Amygdala (tissue), 56 donors: ENCODE measurements around the gene PTTG1IP2.

ENCODE experiments used
- DNase-seq, 56 donors: peaks; one replicate each; lab custom pipeline; 2025; lab: John Stamatoyannopoulos, UW

PTTG1IP2 gene

DNA sequence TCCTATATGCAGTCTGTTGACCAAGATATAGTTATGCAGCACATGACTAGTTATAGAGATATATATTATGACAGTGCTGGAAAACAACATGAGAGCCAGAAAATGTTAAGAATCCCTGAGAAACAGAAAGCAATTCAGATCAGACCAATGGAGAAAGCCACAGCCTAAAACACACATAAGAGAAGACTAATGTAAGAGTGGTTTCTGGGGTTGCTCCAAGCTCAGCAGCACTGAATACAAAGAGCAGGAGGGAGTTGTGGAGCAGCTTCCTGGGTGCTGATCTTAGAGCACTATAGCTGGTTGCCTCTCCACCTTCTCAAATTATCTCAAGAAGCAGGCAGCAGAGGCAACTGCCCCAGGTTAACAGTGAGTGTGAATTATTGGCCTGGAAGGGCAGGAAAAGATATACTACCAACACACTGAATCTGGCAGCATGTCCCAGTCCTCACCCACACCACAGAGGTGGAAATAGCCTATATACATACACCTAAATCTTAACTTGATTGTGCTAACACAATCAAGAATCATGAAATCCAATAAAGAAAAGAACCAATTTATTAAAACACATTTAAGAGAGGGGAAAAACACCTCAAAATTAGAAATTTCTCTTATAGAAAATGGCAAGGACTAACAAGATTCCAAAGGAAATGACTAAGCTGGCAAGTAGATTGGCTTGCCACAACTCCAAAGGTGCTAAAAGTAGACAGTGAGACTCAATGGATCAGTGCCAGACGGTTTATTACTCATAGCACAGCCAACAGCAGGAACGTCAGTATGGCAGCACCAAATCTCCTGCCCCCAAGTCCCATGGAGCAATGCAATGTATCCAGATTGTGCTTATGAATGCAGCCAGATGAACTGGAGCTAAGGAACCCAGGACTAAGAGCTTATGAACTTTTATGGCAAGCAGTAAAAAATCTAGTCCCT is 5.1 kb downstream of the PTTG1IP2 start:
- no peak for DNase-seq

DNA sequence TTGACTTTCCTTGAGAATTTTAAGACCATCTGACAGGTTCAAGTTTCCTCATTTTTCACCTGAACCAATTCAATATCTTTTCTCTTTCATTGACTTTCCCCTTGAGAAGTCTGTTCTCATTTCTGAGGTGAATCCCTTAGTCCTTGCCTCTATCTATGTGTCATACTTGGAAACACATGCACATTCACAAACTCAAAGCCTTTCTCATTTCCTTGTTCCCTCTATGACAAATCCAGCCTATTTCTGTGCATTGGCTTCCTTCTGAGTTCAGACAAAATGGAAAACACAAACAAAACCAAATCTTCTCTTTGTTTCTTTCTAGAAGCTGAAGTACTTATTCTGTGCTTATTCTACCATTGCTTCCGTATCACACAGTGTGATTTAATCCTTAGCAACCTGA is 13.8 kb downstream of the PTTG1IP2 start:
- no peak for DNase-seq

DNA sequence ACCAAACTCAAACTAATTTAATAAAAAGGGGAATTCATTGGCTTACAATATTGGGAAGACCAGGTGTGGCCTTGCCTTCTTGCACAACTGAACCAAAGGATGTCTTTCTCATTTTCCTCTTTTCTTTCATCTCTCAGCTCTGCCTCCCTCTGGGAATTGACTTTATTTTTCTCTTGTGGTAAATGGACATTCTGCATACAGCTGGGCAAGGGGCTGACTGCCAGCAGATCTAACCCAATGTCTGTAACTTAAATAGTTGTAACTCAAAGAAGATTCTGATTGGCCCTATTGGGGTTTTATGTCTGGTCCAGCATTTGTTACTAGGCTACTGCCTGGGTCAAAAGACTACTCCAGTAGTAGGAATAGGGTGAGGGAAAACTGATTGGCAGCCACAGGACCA is 15.3 kb downstream of the PTTG1IP2 start:
- no peak for DNase-seq

DNA sequence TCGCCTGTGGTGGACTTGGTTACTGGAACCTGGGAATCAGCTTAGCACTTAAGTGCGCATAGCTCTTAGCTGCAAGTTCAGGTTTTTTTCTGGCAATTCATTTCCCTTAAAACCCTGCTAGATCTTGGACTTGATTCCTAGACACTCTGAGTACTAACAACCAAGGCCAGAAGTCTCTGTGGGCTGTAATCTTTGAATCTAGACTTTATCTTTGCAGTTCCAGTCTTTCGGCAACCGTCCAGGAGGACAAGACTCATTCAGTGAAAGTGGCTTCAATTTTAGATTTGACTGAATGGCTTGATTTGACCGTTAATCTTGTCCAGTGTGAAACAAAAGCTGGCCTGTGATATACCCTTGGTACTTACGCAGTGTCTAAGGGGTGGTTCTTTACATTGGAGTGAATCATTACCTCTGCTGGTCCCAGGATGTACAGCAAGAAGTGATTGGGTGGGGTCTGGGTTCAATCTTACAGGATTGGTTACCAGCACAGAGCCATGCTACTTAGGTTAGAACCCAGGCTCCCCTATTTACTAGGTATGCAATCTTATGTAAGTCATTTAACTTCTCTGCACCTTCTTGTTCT is 16.4 kb downstream of the PTTG1IP2 start:
- no peak for DNase-seq

DNA sequence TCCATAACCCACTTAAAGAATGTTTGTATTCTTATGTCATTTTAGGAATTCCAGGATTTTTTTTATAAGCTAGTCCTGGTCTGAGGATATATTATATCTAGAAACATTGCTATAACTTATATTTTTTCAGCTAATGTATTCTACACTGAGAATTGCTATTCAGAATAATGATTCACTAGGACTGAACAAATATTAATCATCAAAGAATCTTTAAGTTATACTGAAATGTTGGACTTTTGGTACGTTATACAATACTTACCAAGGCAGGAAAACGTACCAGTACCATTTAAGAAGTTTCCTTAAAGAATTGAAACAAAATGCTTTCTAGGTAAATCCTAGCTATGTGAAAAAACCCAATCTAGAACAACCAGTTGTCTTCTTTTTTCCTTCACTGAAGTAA is 18.4 kb downstream of the PTTG1IP2 start:
- DNase-seq = no peak

DNA sequence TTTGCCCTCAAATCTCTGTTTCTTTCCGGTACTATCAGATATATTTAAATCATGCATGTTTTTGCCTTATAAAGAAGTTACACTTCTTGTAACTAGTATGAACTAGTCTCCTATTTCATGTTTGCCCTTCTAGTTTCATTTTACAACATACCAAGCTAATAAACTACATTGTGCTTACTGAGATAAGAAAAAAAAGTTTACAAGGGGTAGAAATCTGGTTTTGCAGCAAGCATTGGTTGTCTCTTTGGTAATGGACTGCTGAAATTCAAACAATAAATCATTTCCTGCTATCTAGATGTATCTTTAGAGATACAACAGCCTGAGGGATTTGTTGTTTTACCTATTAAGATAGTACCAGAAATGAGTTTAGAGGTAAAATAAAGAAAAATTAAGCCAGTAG is 18.8 kb downstream of the PTTG1IP2 start:
- DNase-seq = no peak

DNA sequence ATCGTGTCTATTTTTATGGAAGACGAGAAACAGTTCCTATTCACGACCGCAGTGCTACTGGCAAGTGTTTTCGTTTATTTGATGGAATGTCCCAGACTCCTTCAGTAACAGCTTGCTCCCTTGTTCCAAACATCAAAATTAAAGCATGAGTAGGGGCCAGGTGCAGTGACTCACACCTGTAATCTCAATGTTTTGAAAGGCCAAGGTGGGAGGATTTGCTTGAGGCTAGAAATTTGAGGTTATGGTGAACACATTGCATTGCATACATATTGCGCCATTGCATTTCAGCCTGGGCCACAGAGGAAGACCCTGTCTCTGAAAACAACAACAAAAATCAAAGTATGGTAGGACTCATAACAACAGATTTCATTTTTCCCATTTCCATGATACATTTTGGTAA is 22.8 kb downstream of the PTTG1IP2 start:
- no peak for DNase-seq

DNA sequence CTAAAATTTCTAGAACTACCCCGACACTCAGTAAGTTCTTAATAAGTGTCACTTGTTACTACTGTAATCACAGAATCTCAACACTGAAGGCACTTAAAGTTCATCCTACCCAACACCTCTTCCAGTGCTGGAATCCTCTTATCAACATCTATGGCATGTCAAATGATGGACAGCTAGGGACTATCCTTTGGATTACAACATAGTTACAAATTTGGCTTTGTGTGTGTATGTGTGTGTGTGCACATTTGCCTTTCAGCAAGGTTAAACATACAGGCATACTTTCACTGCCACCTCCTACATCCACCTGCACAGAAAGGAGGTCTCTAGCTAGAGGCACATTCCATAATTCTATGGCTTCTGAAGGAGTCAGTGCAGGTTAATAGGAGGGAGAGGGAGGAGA is 25.8 kb downstream of the PTTG1IP2 start:
- no peak for DNase-seq

DNA sequence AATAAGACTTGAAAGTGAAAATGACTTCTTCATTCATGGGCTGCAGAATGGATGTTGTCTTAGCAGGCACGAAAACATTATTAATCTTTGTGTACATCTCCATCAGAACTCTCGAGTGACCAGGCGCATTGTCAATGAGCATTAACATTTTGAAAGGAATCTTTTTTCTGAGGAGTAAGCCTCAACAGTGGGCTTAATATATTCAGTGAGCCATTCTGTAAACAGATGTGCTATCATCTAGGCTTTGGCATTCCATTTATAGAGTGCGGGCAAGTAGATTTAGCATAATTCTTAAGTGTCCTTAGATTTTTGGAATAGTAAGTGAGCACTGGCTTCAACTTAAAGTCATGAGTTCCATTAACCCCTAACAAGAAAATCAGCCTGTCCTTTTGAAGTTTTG is 33.1 kb downstream of the PTTG1IP2 start:
- DNase-seq = no peak

DNA sequence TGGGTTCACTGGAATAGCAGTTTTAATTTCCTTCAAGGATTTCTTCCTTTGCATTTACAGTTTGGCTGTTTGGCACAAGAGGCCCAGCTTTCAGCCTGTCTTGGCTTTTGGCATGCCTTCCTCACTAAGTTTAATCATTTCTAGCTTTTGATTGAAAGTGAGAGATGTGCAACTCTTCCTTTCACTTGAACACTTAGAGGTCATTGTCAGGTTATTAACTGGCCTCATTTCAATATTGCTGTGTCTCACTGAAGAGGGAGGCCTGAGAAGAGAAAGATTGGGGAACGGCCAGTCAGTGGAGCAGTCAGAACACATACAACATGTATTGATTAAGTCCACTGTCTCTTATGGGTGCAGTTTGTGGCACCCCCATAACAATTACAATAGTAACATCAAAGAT is 33.9 kb downstream of the PTTG1IP2 start:
- DNase-seq = no peak

DNA sequence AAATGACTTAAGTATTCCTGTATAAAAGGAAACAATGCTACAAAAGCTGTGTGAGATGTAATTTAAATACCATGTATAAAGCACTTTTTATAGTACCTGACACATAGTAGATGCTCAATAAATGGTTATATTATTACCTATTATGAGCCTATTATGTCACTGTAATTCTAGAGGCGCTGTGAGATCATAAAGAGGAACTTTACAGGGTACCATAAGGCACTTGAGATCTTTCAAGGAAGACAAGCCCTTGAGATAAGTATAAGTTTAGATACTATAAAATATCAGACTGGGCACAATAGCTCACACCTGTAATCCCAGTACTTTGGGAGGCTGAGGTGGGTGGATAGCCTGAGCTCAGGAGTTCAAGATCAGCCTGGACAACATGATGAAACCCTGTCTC is 38.3 kb downstream of the PTTG1IP2 start:
- no peak for DNase-seq

DNA sequence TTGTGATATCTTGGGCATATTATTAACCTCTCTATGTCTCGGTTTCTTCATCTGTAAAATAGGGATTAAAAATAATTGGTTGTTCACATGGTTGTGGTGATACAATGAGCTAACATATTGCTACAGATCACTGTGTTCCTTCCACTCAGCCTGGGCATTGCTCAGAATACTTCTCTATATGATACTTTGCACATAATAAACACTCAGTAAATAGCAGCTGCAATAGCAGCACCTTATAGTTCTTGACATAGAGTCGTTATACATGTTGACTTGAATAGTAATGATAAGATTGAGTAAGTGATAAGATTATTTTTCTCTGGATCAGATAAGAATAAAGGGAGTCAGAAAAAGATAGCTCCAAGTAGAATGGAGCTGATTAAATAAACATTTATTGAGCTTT is 42.3 kb downstream of the PTTG1IP2 start:
- DNase-seq = no peak

DNA sequence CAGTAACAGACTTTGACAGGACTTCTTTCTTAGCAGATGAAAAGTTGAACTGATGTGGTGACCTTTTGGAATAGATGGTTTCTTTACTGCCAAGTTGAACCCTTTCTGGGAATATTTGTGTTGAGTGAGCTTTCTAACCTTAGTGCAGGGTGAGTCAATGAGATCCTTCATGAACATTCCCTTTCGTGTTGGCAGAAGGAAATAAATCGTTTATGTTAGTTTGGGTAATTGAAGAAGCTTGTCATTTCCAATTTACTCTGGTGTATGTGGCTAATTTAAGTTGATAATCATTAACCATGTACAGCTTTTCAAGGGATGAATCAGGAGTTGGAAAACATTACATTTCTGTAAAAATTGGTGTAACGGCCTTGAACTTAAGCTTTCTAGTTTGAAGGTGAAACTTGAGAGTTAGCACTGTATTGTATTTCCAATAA is 43.4 kb downstream of the PTTG1IP2 start:
- DNase-seq = no peak

DNA sequence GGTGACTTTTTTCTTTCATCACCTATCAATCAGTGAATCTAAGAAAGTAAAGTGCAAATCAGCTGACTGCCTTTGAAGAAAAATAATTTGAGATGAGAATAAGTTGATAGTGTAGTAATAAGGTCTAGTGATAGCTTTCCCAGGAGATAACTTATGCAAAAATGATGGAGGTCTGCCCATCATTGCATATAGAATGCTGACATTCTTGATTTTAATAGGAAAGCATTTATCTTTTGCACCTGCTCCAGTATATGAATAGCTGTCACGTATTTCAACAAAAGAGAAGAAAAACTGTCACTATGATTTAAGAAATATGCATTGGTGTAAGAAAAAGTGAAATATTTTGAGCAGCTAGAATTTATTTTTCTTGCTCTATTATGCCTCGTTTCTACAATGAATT is 46.8 kb downstream of the PTTG1IP2 start:
- no peak for DNase-seq

DNA sequence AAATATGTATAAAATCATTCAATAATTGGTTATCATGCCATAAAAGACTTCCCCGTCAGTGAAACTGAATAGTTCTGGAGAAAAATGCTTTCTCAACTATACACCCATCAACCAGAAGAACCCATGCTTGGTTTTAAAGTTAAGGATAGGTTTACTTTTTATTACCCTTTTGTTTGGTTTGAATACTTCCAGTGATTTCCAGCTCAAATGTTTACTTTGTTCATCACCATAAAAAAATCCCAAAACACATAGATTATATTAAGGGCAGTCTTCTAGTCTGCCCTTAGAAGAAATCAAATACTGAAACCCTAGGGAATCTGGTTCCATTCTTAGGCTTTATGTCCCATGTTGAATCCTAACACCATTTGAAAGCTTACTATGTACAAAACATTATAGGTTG is 49.2 kb downstream of the PTTG1IP2 start:
- DNase-seq = no peak

DNA sequence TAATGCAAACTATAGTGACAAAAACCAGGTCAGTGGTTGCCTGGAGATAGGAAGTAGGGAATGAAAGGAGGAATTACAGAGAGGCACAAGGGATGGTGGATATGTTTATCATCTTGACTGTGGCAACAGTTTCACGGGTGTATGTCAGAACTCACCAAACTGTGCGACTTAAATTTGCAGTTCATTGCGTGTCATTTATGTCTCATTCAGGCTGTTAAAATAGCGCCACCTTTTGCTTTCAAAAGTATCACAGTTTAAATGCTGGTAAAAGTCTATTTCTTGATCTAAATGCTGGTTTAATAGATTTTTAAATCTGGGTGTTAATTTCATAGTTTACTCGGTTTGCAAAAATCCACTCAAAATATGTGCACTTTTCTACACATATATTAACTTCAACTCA is 51.0 kb downstream of the PTTG1IP2 start:
- no peak for DNase-seq

DNA sequence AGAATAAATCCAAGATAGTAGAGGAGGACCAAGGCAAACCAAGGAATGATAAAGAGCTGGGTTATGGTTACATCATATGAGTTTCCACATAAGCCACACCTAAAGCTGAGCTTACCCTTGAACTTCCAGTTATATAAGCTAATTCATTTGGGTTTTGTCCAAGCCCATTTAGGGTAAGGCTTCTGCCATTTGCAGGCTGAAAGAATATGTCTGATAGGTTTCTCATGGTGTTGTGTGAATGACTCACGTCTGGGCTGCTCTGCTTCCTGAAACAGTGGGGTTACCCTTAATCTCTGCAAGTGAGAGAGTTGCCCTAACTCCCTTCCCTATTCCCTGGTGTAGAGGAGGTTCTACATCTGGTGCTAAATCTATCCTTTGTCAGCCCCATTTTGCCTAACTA is 60.8 kb downstream of the PTTG1IP2 start:
- DNase-seq = no peak

DNA sequence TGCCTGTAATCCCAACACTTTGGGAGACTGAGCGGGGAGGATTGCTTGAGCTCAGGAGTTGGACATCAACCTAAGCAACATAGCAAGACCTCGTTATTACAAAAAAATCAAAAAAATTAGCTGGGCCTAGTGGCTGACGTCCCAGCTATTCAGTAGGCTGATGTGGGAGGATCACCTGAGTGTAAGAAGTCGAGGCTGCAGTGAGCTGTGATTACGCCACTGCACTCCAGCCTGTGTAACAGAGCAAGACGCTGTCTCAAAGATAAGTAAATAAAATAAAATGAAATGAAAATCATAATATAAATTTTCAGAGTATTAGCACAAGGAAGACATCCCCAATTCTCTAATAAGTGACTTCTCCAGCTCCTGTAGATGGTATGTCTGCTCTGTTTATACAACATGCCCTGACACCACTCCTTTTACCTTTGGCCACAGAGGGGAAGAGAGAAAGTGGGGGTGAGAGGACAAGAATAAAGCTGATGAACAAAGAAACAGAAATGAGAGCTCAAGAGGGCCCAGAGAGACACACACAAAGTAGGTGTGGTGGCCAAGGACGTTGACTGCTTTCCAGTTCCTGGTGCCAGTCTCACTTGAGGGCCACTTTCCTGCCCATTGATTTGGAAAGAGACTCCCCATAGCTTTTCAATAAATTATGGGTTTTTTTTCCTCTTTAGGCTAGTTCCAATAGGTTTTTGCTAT is 62.9 kb downstream of the PTTG1IP2 start:
- no peak for DNase-seq

DNA sequence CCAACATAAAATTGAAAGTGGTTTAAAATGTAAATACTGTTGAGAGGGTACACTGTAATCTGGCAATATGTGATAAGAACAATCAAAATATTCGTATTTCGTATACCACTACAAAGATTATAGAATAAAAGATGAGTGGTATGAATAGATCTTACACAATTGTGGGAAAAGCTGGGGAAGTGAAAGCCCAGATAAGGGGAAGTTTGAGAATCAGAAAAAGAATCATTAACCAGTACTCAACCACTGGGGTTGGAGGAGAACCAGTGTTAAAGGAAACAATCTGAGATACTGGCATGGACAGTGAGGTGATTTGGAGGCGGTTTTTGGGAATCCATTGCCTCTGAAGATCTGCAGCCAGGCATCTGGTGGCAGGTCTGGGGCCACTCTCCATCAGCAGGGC is 67.0 kb downstream of the PTTG1IP2 start:
- no peak for DNase-seq

DNA sequence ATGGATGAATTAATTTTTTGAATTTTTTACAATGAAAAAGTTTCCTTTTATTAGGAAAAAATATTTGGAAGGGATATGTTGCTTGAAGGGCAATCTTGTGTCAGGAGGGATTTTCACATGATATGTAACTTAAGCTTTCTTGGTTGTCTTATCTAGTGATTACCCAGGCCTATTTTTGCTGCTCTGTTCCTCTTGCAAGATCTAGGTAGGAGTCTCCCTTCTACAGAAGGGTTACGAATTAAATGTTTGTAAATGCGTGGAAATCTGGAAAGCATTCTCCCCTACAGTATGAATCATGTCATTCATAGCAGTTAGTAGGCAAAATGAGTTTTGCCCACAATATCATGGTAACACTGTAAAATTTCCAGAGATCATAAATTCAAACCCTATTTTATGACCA is 69.0 kb downstream of the PTTG1IP2 start:
- DNase-seq = no peak

DNA sequence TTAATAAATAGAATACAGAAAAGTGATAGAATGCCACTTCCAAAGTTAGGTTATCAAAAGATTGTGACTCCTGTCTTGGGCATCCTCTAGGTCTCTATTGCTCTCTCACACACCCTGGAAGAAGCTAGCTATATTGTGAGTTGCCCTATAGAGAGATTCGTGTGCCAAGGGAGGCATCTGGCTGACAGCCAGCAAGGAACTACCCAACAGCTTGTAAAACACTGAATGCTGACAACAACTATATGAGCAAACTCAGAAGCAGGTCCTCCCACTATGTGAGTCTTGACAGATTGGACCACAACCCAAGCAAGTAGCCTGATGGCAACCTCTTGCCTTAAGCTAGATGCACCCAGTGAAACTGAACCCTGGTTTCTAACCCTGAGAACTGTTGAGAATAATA is 71.0 kb downstream of the PTTG1IP2 start:
- DNase-seq = peak in 2 of 56 donors; percentile 1 to 13

DNA sequence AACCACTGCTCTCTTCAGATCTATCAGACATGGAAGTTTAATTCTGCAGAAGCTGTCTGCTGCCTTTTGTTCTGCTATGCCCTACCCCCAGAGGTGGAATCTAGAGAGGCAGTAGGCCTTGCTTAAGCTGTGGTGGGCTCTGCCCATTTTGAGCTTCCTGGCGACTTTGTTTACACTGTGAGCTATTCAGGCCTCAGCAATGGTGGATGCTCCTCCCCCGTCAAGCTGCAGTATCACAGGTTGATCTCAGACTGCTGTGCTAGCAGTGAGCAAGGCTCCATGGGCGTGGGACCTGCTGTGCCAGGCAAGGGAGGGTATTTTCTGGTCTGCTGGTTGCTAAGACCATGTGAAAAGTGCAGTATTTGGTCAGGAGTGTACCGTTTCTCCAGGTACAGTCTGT is 81.6 kb downstream of the PTTG1IP2 start:
- no peak for DNase-seq
